GM12878 (cell line): ENCODE measurements around the gene TMEM170B. TPM values are rescaled to one million over a fixed set of nuclear protein-coding genes. Genes with fewer than 3 reads are reported as not detected.

Experiments used
- ATAC-seq: fragments of 200-7000 bp; cut with Tn5 transposase; 3 replicates; pipeline ENCODE4 v1.9.1; 2020; ENCODE audit warnings: mild to moderate bottlenecking, moderate library complexity
- BruUV-seq: library from RNA; stranded (reverse); fragments of 400-500 nt; replicated peaks from 2 replicates; lab custom pipeline; 2021; lab: Mats Ljungman, UMichigan
- CTCF ChIA-PET: fragments of 300-600 bp; sonication (Branson Sonifier 250); formaldehyde crosslinking; extraction: SDS; loops from one replicate; lab custom pipeline; 2021; ENCODE audit warnings: inconsistent platforms; lab: Yijun Ruan, JAX
- POLR2A ChIA-PET: fragments of 350-600 bp; formaldehyde crosslinking; extraction: SDS; loops from one replicate; lab custom pipeline; 2021; ENCODE audit warnings: inconsistent platforms; lab: Charles Lee
- RAD21 ChIA-PET: fragments of 300-600 bp; sonication (Branson Sonifier 250); formaldehyde crosslinking; loops from one replicate; lab custom pipeline; 2023; ENCODE audit warnings: antibody characterized with exemption; ENCODE audit not compliant: unreplicated experiment; lab: Charles Lee
- SMC1A ChIA-PET: fragments of 300-600 bp; sonication (Branson Sonifier 250); formaldehyde crosslinking; loops from one replicate; lab custom pipeline; 2023; ENCODE audit not compliant: unreplicated experiment, uncharacterized antibody; lab: Charles Lee
- DNase-seq: peaks from one replicate; pipeline ENCODE4 v3.0.0-alpha.2; 2011; ENCODE audit warnings: low read depth, low spot score
- FAIRE-seq: peaks from 3 replicates; lab custom pipeline; 2011; peaks lifted over from hg19 to GRCh38; lab: Jason Lieb, UNC
- H2AFZ ChIP-seq: 2 replicates; pipeline ENCODE4 v1.6.0; 2011; ENCODE audit warnings: low read depth, low read length, control low read depth; ENCODE audit not compliant: control insufficient read depth
- H3K27ac ChIP-seq: 2 replicates; pipeline ENCODE4 v1.5.1; 2011; ENCODE audit warnings: control low read depth; ENCODE audit not compliant: control insufficient read depth, insufficient read depth
- H3K27me3 ChIP-seq, 2 experiments: replicated peaks in 1 of 2; 2 replicates each; pipeline versions ENCODE4 v1.6.0 to v1.6.1; 2011; ENCODE audit warnings: low read length in 1 of 2; ENCODE audit not compliant: control insufficient read depth in 2 of 2, insufficient read depth in 2 of 2
- H3K36me3 ChIP-seq, 2 experiments: 2 replicates each; pipeline ENCODE4 v1.5.1; 2011; ENCODE audit warnings: low read length in 1 of 2; ENCODE audit not compliant: control insufficient read depth in 2 of 2, insufficient read depth in 2 of 2
- H3K4me1 ChIP-seq: 2 replicates; pipeline ENCODE4 v1.6.1; 2011; ENCODE audit warnings: mild to moderate bottlenecking, low read length, moderate library complexity, mixed read lengths; ENCODE audit not compliant: control insufficient read depth, insufficient read depth
- H3K4me2 ChIP-seq: 2 replicates; pipeline ENCODE4 v1.6.0; 2011; ENCODE audit warnings: control low read depth; ENCODE audit not compliant: control insufficient read depth, insufficient read depth
- H3K4me3 ChIP-seq: fragments of 200-600 bp; sonication (generic); 2 replicates; pipeline ENCODE4 v1.5.1; 2016
- H3K79me2 ChIP-seq: 2 replicates; pipeline ENCODE4 v1.6.0; 2011; ENCODE audit warnings: low read length; ENCODE audit not compliant: control insufficient read depth, insufficient read depth
- H3K9ac ChIP-seq: 2 replicates; pipeline ENCODE4 v1.8.0; 2011; ENCODE audit warnings: low read length, control low read depth, mixed read lengths; ENCODE audit not compliant: control insufficient read depth, insufficient read depth
- H3K9me3 ChIP-seq: replicated peaks from 3 replicates; pipeline ENCODE4 v1.5.1; 2011; ENCODE audit warnings: mild to moderate bottlenecking, low read length; ENCODE audit not compliant: control insufficient read depth, insufficient read depth
- H4K20me1 ChIP-seq: 2 replicates; pipeline ENCODE4 v1.6.0; 2011; ENCODE audit not compliant: control insufficient read depth, insufficient read depth
- KAT2A ChIP-seq: conservative IDR thresholded peaks from 2 replicates; pipeline ENCODE4 v1.6.1; 2011; ENCODE audit warnings: low read depth, low read length; ENCODE audit not compliant: control insufficient read depth
- WGBS: methylation state at CpG from one replicate; pipeline ENCODE4 v1.1.6; 2016; ENCODE audit warnings: low lambda C conversion rate; ENCODE audit not compliant: insufficient replicate concordance, insufficient coverage; ENCODE audit errors: missing lambda C conversion rate; 5-methylcytosine and 5-hydroxymethylcytosine counted together
- in situ Hi-C: fragments of 300-500 bp; cut with MboI; formaldehyde crosslinking; loops from 9 replicates; pipeline ENCODE4 v1.14.3; 2018; ENCODE audit warnings: mixed read lengths
- intact Hi-C: fragments of 100-400 bp; cut with micrococcal nuclease; formaldehyde crosslinking; loops from one replicate; pipeline ENCODE4 v1.14.2; 2022; ENCODE audit not compliant: unreplicated experiment
- polyA plus RNA-seq, 11 experiments: library from polyadenylated mRNA; depleted of rRNA in 4 of 11; unstranded in 6 of 11; stranded (reverse) in 5 of 11; fragments of >200 nt; fragmentation: Nextera tagmentation in 4 of 11; fragmentation: Illumina TruSeq in 1 of 11; extraction: Ambion mirVana in 4 of 11; extraction: Trizol in 1 of 11; gene quantifications; 1 replicate in 1 of 11; 2 replicates in 10 of 11; pipeline versions ENCODE4 v1.2.1 to v1.2.3, GENCODE V29; 2011 to 2016; ENCODE audit warnings: inconsistent platforms in 2 of 11, missing spikeins in 2 of 11, low read depth in 1 of 11
- total RNA-seq, 4 experiments: library from RNA; depleted of rRNA in 3 of 4; stranded (reverse); fragments of >200 nt in 3 of 4; fragmentation: Illumina TruSeq in 1 of 4; extraction: Trizol in 1 of 4; gene quantifications; 2 replicates each; pipeline versions ENCODE4 v1.2.1 to v1.2.3, GENCODE V29; 2013 to 2021
- TF ChIP-seq, protein P1 (sequence below), 3 experiments: IDR thresholded peaks in 2 of 3; conservative IDR thresholded peaks in 1 of 3; 2 replicates each; pipeline ENCODE4 v1.5.1; 2011; ENCODE audit warnings: low read depth in 3 of 3, low read length in 3 of 3, mild to moderate bottlenecking in 3 of 3, control low read depth in 2 of 3, moderate library complexity in 2 of 3, inconsistent platforms in 1 of 3, mixed read lengths in 1 of 3; ENCODE audit not compliant: control insufficient read depth in 2 of 3, insufficient read depth in 1 of 3; ENCODE audit errors: extremely low read depth in 1 of 3

Gene TMEM170B
- total and polyA plus RNA-seq, 10 of the 15 experiments (the other 5 are each of a cell fraction or from before 2014, with no cell fraction given) = 0.38 to 10.3 (median 4.2) TPM

DNA sequence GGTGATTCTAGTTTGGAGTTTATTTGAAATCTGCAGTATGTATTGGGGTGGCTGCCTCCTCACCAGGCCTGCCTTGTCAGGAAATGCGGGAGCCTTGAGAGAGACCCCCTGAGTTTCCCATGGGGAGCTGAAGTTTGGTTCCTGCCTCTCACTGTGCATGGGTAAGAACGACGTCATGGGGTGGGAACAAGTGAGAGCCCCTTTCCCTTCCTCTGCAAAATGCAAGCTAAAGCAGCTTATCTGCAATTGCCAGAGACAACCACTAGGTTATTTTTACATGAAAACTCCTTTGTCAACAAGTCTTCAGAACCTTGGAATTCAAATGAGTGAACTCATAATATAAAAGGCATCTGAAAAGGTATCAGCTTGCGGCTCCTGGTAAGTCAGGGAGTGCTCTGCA, 58.4 kb downstream of the TMEM170B start:
- no TSS peak for BruUV-seq
- DNase-seq (no peak), ATAC-seq (peak; percentile 37; the same call in 2 of the 3 replicates), FAIRE-seq (no peak)
- H3K36me3 ChIP-seq = no peaks in the 10 kb centered on the region
- TF ChIP-seq KAT2A = no peak
- TF ChIP-seq, protein P1, sequence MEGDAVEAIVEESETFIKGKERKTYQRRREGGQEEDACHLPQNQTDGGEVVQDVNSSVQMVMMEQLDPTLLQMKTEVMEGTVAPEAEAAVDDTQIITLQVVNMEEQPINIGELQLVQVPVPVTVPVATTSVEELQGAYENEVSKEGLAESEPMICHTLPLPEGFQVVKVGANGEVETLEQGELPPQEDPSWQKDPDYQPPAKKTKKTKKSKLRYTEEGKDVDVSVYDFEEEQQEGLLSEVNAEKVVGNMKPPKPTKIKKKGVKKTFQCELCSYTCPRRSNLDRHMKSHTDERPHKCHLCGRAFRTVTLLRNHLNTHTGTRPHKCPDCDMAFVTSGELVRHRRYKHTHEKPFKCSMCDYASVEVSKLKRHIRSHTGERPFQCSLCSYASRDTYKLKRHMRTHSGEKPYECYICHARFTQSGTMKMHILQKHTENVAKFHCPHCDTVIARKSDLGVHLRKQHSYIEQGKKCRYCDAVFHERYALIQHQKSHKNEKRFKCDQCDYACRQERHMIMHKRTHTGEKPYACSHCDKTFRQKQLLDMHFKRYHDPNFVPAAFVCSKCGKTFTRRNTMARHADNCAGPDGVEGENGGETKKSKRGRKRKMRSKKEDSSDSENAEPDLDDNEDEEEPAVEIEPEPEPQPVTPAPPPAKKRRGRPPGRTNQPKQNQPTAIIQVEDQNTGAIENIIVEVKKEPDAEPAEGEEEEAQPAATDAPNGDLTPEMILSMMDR (IDR thresholded peaks at IDR 0.05 in 2 of 3, conservative IDR thresholded peaks at IDR 0.05 in 1 of 3; ENCODE audit: control insufficient read depth in 2 of 3, extremely low read depth in 1 of 3, insufficient read depth in 1 of 3, low read depth in 3 of 3, low read length in 3 of 3) = peak in 2 of 3 experiments; percentile 20; a peak in 2 of 6 replicates
- ChIA-PET SMC1A (interaction anchor here (0.8 to 2.4 kb wide), 11 partner anchors 9 to 1007 kb away, joined by 3 to 10 read pairs (median 4); partner anchors contain the start of gene EDN1), RAD21 (interaction anchor here (0.8 to 1.4 kb wide), 3 partner anchors 9 to 216 kb away, joined by 4 to 8 read pairs (median 6); no protein-coding TSS in a partner anchor), POLR2A (interaction anchor here (1.1 kb wide), 1 partner anchor 71 kb away, joined by 6 read pairs; no protein-coding TSS in a partner anchor), CTCF (interaction anchor here (0.6 to 2.5 kb wide), 13 partner anchors 9 to 1009 kb away, joined by 3 to 8 read pairs (median 4); partner anchors contain the start of gene EDN1)
- no peak overlapping the region for H3K4me2 ChIP-seq
- no peaks in the 10 kb centered on the region for H3K9me3 ChIP-seq
- no peak overlapping the region for H2AFZ ChIP-seq
- WGBS = 32% methylated on average over 4 of the region's 4 CpGs
- no peaks in the 10 kb centered on the region for H4K20me1 ChIP-seq
- intact Hi-C loops = no loop called here
- no peaks in the 10 kb centered on the region for H3K79me2 ChIP-seq
- in situ Hi-C loops = no loop called here
- H3K4me1 ChIP-seq = no peaks in the 10 kb centered on the region
- no peak overlapping the region for H3K9ac ChIP-seq
- no peak overlapping the region for H3K4me3 ChIP-seq
- 0 out of 4 replicates have a peak, but pooled peaks cover 0 to 2% of the 10 kb centered on the region in 2 experiments for H3K27me3 ChIP-seq
- no peak overlapping the region for H3K27ac ChIP-seq
